ENCODE measurements around the gene ELAPOR1. TPM values are rescaled to one million over a fixed set of nuclear protein-coding genes. Genes with fewer than 3 reads are reported as not detected.

Gene ELAPOR1
- total and polyA plus RNA-seq, 2 donors (not counting 3 experiments of a cell fraction or from before 2014, with no cell fraction given): 1.0 to 1.1 TPM

DNA sequence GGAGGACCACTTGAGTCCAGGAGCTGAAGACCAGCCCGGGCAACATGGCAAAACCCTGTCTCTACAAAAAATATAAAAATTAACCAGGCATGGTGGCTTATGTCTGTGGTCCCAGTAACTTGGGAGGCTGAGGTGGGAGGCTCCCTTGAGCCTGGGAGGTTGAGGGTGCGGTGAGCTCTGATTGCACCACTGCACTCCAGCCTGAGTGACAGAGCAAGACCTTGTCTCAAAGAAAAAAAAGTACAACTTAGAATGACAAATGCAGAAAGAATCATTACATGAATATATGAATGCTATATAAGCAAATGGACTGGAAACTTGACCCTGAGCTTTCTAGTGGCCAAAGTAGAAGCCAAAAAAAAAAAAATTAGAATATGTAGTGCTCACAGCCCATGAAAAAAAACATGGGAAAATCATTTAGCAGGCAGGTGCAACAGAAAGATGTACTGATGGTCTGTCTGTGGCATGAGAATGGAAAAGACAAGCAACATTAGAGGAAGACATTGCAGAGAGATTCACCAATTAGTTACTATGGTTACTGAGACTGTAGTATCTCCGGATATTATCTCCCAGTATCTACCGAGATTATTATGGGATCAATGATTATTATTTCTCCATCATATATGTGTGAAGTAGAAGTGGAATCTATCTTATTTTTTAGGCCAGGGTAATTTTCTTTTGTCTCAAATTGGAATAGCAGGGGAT, 19.2 kb downstream of the ELAPOR1 start:
- ChIA-PET CTCF (interaction anchor here (1.3 to 3.8 kb wide), 2 partner anchors 21 to 131 kb away, joined by 3 to 12 read pairs; a partner anchor contains a TSS), POLR2A (no interaction called here)
- no peak for DNase-seq (ENCODE audit: low read depth, low spot score)
- no peaks in the 10 kb centered on the region for H3K4me1 ChIP-seq (ENCODE audit: control insufficient read depth, extremely low read depth, insufficient read depth, low read length)
- H3K4me2 ChIP-seq (ENCODE audit: insufficient read depth, low read length): no peak overlapping the region
- no peaks in the 10 kb centered on the region for H3K79me2 ChIP-seq (ENCODE audit: control insufficient read depth, insufficient read depth, low read length)
- no peak overlapping the region for H2AFZ ChIP-seq (ENCODE audit: low read depth, low read length)
- no peaks in the 10 kb centered on the region for H3K36me3 ChIP-seq (ENCODE audit: control insufficient read depth in 2 of 2, extremely low read depth in 1 of 2, insufficient read depth in 2 of 2, low read length in 2 of 2)
- intact Hi-C loops (cut with micrococcal nuclease): loop anchor here (2.0 kb wide), 1 partner anchor 20 kb away; a partner anchor contains a TSS
- no peaks in the 10 kb centered on the region for H3K9me1 ChIP-seq (replicated peaks; ENCODE audit: control insufficient read depth, extremely low read depth, insufficient read depth, low read length)
- H3K27me3 ChIP-seq (ENCODE audit: control insufficient read depth in 2 of 2, insufficient read depth in 2 of 2, low read length in 2 of 2): peaks cover 0 to 3% of the 10 kb centered on the region in 2 experiments
- no peak for FAIRE-seq
- no peaks in the 10 kb centered on the region for H4K20me1 ChIP-seq (replicated peaks; ENCODE audit: control insufficient read depth, extremely low read depth, insufficient read depth, low read length)
- no TSS peak for BruUV-seq (replicated peaks)
- no peak overlapping the region for H3K9ac ChIP-seq (replicated peaks; ENCODE audit: extremely low read depth, insufficient read depth, low read length)
- H3K27ac ChIP-seq (ENCODE audit: insufficient read depth, low read depth, low read length): no peak overlapping the region
- H3K4me3 ChIP-seq (replicated peaks in 1 of 3; ENCODE audit: insufficient read depth in 1 of 3, low read depth in 1 of 3, low read length in 3 of 3): no peak overlapping the region
- TF ChIP-seq FOS (IDR thresholded peaks at IDR 0.05; ENCODE audit: borderline replicate concordance, insufficient read depth, low read length) (no peak), JUN (IDR thresholded peaks at IDR 0.05; ENCODE audit: borderline replicate concordance, insufficient read depth, insufficient read length, low read depth) (no peak), EZH2 (IDR thresholded peaks at IDR 0.05; ENCODE audit: borderline replicate concordance, low read depth, low read length, severe bottlenecking) (no peak), POLR2AphosphoS5 (IDR thresholded peaks at IDR 0.05; ENCODE audit: insufficient read depth, low read depth, low read length) (no peak), GATA2 (IDR thresholded peaks at IDR 0.05; ENCODE audit: insufficient read depth, insufficient read length, low read depth, low read length) (no peak), POLR2A (IDR thresholded peaks at IDR 0.05; ENCODE audit: low read depth, low read length) (no peak), MYC (IDR thresholded peaks at IDR 0.05; ENCODE audit: low read depth, low read length) (no peak)
- TF ChIP-seq, protein P1, sequence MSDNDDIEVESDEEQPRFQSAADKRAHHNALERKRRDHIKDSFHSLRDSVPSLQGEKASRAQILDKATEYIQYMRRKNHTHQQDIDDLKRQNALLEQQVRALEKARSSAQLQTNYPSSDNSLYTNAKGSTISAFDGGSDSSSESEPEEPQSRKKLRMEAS (IDR thresholded peaks at IDR 0.05; ENCODE audit: insufficient read depth, insufficient read length): no peak
- TF ChIP-seq, protein P2, sequence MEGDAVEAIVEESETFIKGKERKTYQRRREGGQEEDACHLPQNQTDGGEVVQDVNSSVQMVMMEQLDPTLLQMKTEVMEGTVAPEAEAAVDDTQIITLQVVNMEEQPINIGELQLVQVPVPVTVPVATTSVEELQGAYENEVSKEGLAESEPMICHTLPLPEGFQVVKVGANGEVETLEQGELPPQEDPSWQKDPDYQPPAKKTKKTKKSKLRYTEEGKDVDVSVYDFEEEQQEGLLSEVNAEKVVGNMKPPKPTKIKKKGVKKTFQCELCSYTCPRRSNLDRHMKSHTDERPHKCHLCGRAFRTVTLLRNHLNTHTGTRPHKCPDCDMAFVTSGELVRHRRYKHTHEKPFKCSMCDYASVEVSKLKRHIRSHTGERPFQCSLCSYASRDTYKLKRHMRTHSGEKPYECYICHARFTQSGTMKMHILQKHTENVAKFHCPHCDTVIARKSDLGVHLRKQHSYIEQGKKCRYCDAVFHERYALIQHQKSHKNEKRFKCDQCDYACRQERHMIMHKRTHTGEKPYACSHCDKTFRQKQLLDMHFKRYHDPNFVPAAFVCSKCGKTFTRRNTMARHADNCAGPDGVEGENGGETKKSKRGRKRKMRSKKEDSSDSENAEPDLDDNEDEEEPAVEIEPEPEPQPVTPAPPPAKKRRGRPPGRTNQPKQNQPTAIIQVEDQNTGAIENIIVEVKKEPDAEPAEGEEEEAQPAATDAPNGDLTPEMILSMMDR (IDR thresholded peaks at IDR 0.05; ENCODE audit: extremely low read depth in 1 of 2, insufficient read depth in 1 of 2, low read depth in 1 of 2, low read length in 2 of 2): no peak
- dilution Hi-C loops (cut with MboI; ENCODE audit: extremely low pct_ligation_motif_present, low sequenced_read_pairs): no loop called here
- H3K9me3 ChIP-seq (replicated peaks; ENCODE audit: control insufficient read depth, insufficient read depth, low read length): no peaks in the 10 kb centered on the region
